KOPT-K1 (cell line): ENCODE measurements around the gene RPS3.
"Not testable (repeated sequence)": the region's sequence is repeated elsewhere in the genome, so short reads cannot be mapped to it uniquely, and the experiment has no call there.

Experiments used
- H3K27ac ChIP-seq: fragments of 200-600 bp; sonication (generic); 2 replicates; pipeline ENCODE4 v1.5.1; 2016; ENCODE audit warnings: antibody characterized with exemption, mild to moderate bottlenecking, low read depth, low read length; ENCODE audit not compliant: poor library complexity, severe bottlenecking
- H3K36me3 ChIP-seq: fragments of 200-600 bp; sonication (generic); 2 replicates; pipeline ENCODE4 v1.5.1; 2017; ENCODE audit warnings: antibody characterized with exemption, mild to moderate bottlenecking, low read length, moderate library complexity; ENCODE audit not compliant: insufficient read depth
- H3K9me3 ChIP-seq: fragments of 200-600 bp; sonication (generic); 2 replicates; pipeline ENCODE4 v1.5.1; 2017; ENCODE audit warnings: antibody characterized with exemption, low read length, mild to moderate bottlenecking; ENCODE audit not compliant: insufficient read depth, poor library complexity, severe bottlenecking

The RPS3 gene

GRCh38 chr11:75389925-75390324 lies 9.4 kb upstream of the RPS3 start:
- Histone ChIP-seq H3K27ac (no peak overlapping the region), H3K36me3 (no peaks in the 10 kb centered on the region), H3K9me3 (no peaks in the 10 kb centered on the region)

GRCh38 chr11:75394085-75394840 lies 5.1 kb upstream of the RPS3 start:
- Histone ChIP-seq H3K9me3 (no peaks in the 10 kb centered on the region), H3K36me3 (no peaks in the 10 kb centered on the region), H3K27ac (no peak overlapping the region)

GRCh38 chr11:75398906-75399305 lies 412 bp upstream of the RPS3 start:
- Histone ChIP-seq H3K9me3 (no peaks in the 10 kb centered on the region), H3K27ac (no peak overlapping the region), H3K36me3 (peaks cover 40% of the 10 kb centered on the region)

- Histone ChIP-seq H3K27ac (peak overlapping the region; percentile 84), H3K36me3 (peaks cover 54% of the 10 kb centered on the region), H3K9me3 (no peaks in the 10 kb centered on the region)
Observed at GRCh38 chr11:75400146-75400865, 988 bp downstream of the RPS3 start.

- Histone ChIP-seq H3K27ac (no peak overlapping the region), H3K36me3 (peaks cover 73% of the 10 kb centered on the region), H3K9me3 (no peaks in the 10 kb centered on the region)
Observed at GRCh38 chr11:75402002-75402773, 2.9 kb downstream of the RPS3 start.

- no peak overlapping the region for H3K27ac ChIP-seq
- no peaks in the 10 kb centered on the region for H3K9me3 ChIP-seq
- H3K36me3 ChIP-seq: peaks cover 80% of the 10 kb centered on the region
Observed at GRCh38 chr11:75403037-75403436, 3.7 kb downstream of the RPS3 start.

- Histone ChIP-seq H3K27ac (no peak overlapping the region), H3K9me3 (no peaks in the 10 kb centered on the region), H3K36me3 (peaks cover 90% of the 10 kb centered on the region)
Observed at GRCh38 chr11:75403983-75404658, 4.8 kb downstream of the RPS3 start.

- H3K9me3 ChIP-seq: no peaks in the 10 kb centered on the region
- peaks cover 76% of the 10 kb centered on the region for H3K36me3 ChIP-seq
- H3K27ac ChIP-seq: no peak overlapping the region
Observed at GRCh38 chr11:75406338-75406777, 7.0 kb downstream of the RPS3 start.

- Histone ChIP-seq H3K27ac (no peak overlapping the region), H3K9me3 (no peaks in the 10 kb centered on the region), H3K36me3 (peaks cover 76% of the 10 kb centered on the region)
Observed at GRCh38 chr11:75408957-75409219, 9.6 kb downstream of the RPS3 start.

GRCh38 chr11:75409971-75410370 lies 10.7 kb downstream of the RPS3 start:
- not testable (repeated sequence) for H3K27ac ChIP-seq, H3K9me3 ChIP-seq
- peaks cover 74% of the 10 kb centered on the region for H3K36me3 ChIP-seq

GRCh38 chr11:75413146-75413545 lies 13.8 kb downstream of the RPS3 start:
- not testable (repeated sequence) for H3K9me3 ChIP-seq, H3K27ac ChIP-seq
- H3K36me3 ChIP-seq: peaks cover 73% of the 10 kb centered on the region

GRCh38 chr11:75413864-75414263 lies 14.5 kb downstream of the RPS3 start:
- Histone ChIP-seq H3K27ac (no peak overlapping the region), H3K9me3 (no peaks in the 10 kb centered on the region), H3K36me3 (peaks cover 66% of the 10 kb centered on the region)

- H3K36me3 ChIP-seq: peaks cover 40% of the 10 kb centered on the region
- no peaks in the 10 kb centered on the region for H3K9me3 ChIP-seq
- no peak overlapping the region for H3K27ac ChIP-seq
Observed at GRCh38 chr11:75420224-75421034, 21.1 kb downstream of the RPS3 start.

- no peak overlapping the region for H3K27ac ChIP-seq
- H3K36me3 ChIP-seq: peaks cover 34% of the 10 kb centered on the region
- H3K9me3 ChIP-seq: no peaks in the 10 kb centered on the region
Observed at GRCh38 chr11:75421035-75421602, 21.8 kb downstream of the RPS3 start.
